Activated naive CD4-positive, alpha-beta T cell treated with anti-CD3 and anti-CD28 coated beads, Interleukin-2, amount 50 U/mL, for 24 hours (primary cell): ENCODE data around the gene PRELID1.
"Not testable (repeated sequence)": the region's sequence is repeated elsewhere in the genome, so short reads cannot be mapped to it uniquely, and the experiment has no call there.

Experiments used
- H3K27ac Mint-ChIP-seq: one replicate; pipeline ENCODE4 v1.8.0; 2021; ENCODE audit warnings: mild to moderate bottlenecking, mixed read lengths
- H3K27me3 Mint-ChIP-seq: one replicate; pipeline ENCODE4 v1.8.0; 2021; ENCODE audit warnings: mixed read lengths
- H3K36me3 Mint-ChIP-seq: one replicate; pipeline ENCODE4 v1.8.0; 2021; ENCODE audit warnings: mixed read lengths
- H3K4me1 Mint-ChIP-seq: one replicate; pipeline ENCODE4 v1.8.0; 2021; ENCODE audit warnings: mixed read lengths
- H3K4me3 Mint-ChIP-seq: one replicate; pipeline ENCODE4 v1.8.0; 2021; ENCODE audit warnings: mild to moderate bottlenecking, mixed read lengths
- H3K9me3 Mint-ChIP-seq: one replicate; pipeline ENCODE4 v1.8.0; 2021; ENCODE audit warnings: mixed read lengths

PRELID1 gene

DNA sequence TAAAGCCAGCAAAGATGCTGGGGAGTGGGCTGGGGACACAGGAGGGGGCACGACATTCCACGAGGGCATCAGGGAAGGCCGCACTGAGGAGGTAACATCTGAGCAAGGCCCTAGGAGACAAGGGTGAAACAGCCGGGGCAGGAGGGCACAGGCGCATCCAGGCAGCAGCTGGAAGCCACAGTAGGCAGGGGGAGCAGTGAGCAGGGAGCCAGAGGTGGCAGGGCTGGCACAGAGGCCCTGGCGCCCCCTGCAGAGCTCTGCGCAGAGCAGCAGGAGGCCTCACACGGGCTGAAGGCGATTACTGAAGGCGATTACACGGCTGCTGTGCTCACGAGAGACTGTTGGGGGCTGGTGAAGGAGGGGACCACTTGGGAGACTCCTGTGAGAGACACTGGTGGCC lies 32.5 kb downstream of the PRELID1 start:
- peaks cover 15% of the 10 kb centered on the region for H3K4me1 Mint-ChIP-seq
- H3K36me3 Mint-ChIP-seq = peaks cover 20% of the 10 kb centered on the region
- no peak overlapping the region for H3K27ac Mint-ChIP-seq
- H3K4me3 Mint-ChIP-seq = no peak overlapping the region
- no peaks in the 10 kb centered on the region for H3K9me3 Mint-ChIP-seq
- H3K27me3 Mint-ChIP-seq = no peaks in the 10 kb centered on the region

GRCh38 chr5:177336603-177337494 lies 33.2 kb downstream of the PRELID1 start:
- Mint-ChIP-seq H3K4me3 (no peak overlapping the region), H3K4me1 (peaks cover 23% of the 10 kb centered on the region), H3K27ac (no peak overlapping the region), H3K9me3 (no peaks in the 10 kb centered on the region), H3K36me3 (peaks cover 23% of the 10 kb centered on the region), H3K27me3 (no peaks in the 10 kb centered on the region)

GRCh38 chr5:177338251-177339106 lies 34.9 kb downstream of the PRELID1 start:
- H3K4me3 Mint-ChIP-seq = no peak overlapping the region
- H3K27ac Mint-ChIP-seq = no peak overlapping the region
- no peaks in the 10 kb centered on the region for H3K27me3 Mint-ChIP-seq
- peaks cover 24% of the 10 kb centered on the region for H3K36me3 Mint-ChIP-seq
- H3K9me3 Mint-ChIP-seq = no peaks in the 10 kb centered on the region
- H3K4me1 Mint-ChIP-seq = peaks cover 25% of the 10 kb centered on the region

- H3K9me3 Mint-ChIP-seq = no peaks in the 10 kb centered on the region
- H3K4me3 Mint-ChIP-seq = no peak overlapping the region
- peaks cover 22% of the 10 kb centered on the region for H3K36me3 Mint-ChIP-seq
- no peaks in the 10 kb centered on the region for H3K27me3 Mint-ChIP-seq
- H3K27ac Mint-ChIP-seq = no peak overlapping the region
- H3K4me1 Mint-ChIP-seq = peaks cover 28% of the 10 kb centered on the region
These were observed 35.6 kb downstream of the PRELID1 start for GRCh38 chr5:177339107-177339638.

- not testable (repeated sequence) for H3K27me3 Mint-ChIP-seq, H3K9me3 Mint-ChIP-seq, H3K27ac Mint-ChIP-seq, H3K4me3 Mint-ChIP-seq
- H3K4me1 Mint-ChIP-seq = peaks cover 48% of the 10 kb centered on the region
- H3K36me3 Mint-ChIP-seq = peaks cover 13% of the 10 kb centered on the region
These were observed 39.4 kb downstream of the PRELID1 start for GRCh38 chr5:177343000-177343399.

- H3K36me3 Mint-ChIP-seq = peaks cover 13% of the 10 kb centered on the region
- no peak overlapping the region for H3K27ac Mint-ChIP-seq
- no peaks in the 10 kb centered on the region for H3K27me3 Mint-ChIP-seq
- H3K9me3 Mint-ChIP-seq = no peaks in the 10 kb centered on the region
- H3K4me1 Mint-ChIP-seq = peaks cover 47% of the 10 kb centered on the region
- no peak overlapping the region for H3K4me3 Mint-ChIP-seq
These were observed 40.2 kb downstream of the PRELID1 start for GRCh38 chr5:177343777-177344176.

DNA sequence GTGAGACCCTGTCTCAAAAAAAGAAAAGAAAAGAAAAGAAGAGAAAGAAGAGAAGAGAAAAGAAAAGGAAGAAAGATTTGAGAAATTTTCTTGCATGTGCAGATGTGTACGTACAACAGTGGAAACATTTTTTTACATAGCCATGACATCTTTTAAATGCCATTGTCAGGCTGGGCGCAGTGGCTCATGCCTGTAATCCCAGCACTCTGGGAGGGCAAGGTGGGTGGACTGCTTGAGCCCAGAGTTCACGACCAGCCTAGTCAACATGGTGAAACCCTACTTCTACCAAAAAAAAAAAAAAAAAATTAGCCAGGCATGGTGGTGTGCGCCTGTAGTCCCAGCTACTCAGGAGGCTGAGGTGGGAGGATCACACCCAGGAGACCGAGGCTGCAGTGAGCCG lies 41.3 kb downstream of the PRELID1 start:
- no peak overlapping the region for H3K27ac Mint-ChIP-seq
- H3K36me3 Mint-ChIP-seq = peaks cover 10% of the 10 kb centered on the region
- no peaks in the 10 kb centered on the region for H3K27me3 Mint-ChIP-seq
- no peaks in the 10 kb centered on the region for H3K9me3 Mint-ChIP-seq
- no peak overlapping the region for H3K4me3 Mint-ChIP-seq
- peaks cover 46% of the 10 kb centered on the region for H3K4me1 Mint-ChIP-seq

GRCh38 chr5:177346820-177347219 lies 43.2 kb downstream of the PRELID1 start:
- Mint-ChIP-seq H3K4me3 (peak overlapping the region; percentile 23), H3K9me3 (no peaks in the 10 kb centered on the region), H3K27ac (no peak overlapping the region), H3K36me3 (peaks cover 6% of the 10 kb centered on the region), H3K27me3 (no peaks in the 10 kb centered on the region), H3K4me1 (peaks cover 48% of the 10 kb centered on the region)

- H3K4me3 Mint-ChIP-seq = peak overlapping the region; percentile 39
- no peaks in the 10 kb centered on the region for H3K27me3 Mint-ChIP-seq
- H3K27ac Mint-ChIP-seq = peak overlapping the region; percentile 17
- peaks cover 6% of the 10 kb centered on the region for H3K36me3 Mint-ChIP-seq
- H3K9me3 Mint-ChIP-seq = no peaks in the 10 kb centered on the region
- peaks cover 50% of the 10 kb centered on the region for H3K4me1 Mint-ChIP-seq
These were observed 44.1 kb downstream of the PRELID1 start for GRCh38 chr5:177347699-177348098.

DNA sequence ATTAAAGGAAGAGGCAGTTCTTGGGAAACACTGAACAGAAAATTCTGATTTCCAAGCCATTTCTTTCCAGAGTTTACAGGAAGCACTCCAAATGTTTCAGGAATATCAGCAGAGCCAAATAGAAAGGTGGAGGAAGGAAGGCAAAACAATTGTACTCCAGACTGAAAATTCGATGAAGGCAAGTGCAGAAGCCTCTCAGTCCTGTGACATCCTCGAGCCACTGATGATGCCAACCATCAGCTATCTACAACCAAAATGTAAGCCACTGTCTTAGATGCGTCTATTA lies 45.7 kb downstream of the PRELID1 start:
- Mint-ChIP-seq H3K36me3 (peaks cover 3% of the 10 kb centered on the region), H3K27me3 (no peaks in the 10 kb centered on the region), H3K27ac (peak overlapping the region; percentile 78), H3K4me3 (peak overlapping the region; percentile 99), H3K4me1 (peaks cover 48% of the 10 kb centered on the region), H3K9me3 (no peaks in the 10 kb centered on the region)

- H3K4me3 Mint-ChIP-seq = peak overlapping the region; percentile 99
- H3K9me3 Mint-ChIP-seq = no peaks in the 10 kb centered on the region
- H3K36me3 Mint-ChIP-seq = peaks cover 3% of the 10 kb centered on the region
- no peaks in the 10 kb centered on the region for H3K27me3 Mint-ChIP-seq
- H3K27ac Mint-ChIP-seq = peak overlapping the region; percentile 78
- peaks cover 52% of the 10 kb centered on the region for H3K4me1 Mint-ChIP-seq
These were observed 46.2 kb downstream of the PRELID1 start for GRCh38 chr5:177349762-177350161.

GRCh38 chr5:177350776-177351391 lies 47.3 kb downstream of the PRELID1 start:
- H3K4me1 Mint-ChIP-seq = peaks cover 63% of the 10 kb centered on the region
- peaks cover 3% of the 10 kb centered on the region for H3K36me3 Mint-ChIP-seq
- no peaks in the 10 kb centered on the region for H3K27me3 Mint-ChIP-seq
- H3K27ac Mint-ChIP-seq = peak overlapping the region; percentile 100
- no peaks in the 10 kb centered on the region for H3K9me3 Mint-ChIP-seq
- peak overlapping the region; percentile 99 for H3K4me3 Mint-ChIP-seq

DNA sequence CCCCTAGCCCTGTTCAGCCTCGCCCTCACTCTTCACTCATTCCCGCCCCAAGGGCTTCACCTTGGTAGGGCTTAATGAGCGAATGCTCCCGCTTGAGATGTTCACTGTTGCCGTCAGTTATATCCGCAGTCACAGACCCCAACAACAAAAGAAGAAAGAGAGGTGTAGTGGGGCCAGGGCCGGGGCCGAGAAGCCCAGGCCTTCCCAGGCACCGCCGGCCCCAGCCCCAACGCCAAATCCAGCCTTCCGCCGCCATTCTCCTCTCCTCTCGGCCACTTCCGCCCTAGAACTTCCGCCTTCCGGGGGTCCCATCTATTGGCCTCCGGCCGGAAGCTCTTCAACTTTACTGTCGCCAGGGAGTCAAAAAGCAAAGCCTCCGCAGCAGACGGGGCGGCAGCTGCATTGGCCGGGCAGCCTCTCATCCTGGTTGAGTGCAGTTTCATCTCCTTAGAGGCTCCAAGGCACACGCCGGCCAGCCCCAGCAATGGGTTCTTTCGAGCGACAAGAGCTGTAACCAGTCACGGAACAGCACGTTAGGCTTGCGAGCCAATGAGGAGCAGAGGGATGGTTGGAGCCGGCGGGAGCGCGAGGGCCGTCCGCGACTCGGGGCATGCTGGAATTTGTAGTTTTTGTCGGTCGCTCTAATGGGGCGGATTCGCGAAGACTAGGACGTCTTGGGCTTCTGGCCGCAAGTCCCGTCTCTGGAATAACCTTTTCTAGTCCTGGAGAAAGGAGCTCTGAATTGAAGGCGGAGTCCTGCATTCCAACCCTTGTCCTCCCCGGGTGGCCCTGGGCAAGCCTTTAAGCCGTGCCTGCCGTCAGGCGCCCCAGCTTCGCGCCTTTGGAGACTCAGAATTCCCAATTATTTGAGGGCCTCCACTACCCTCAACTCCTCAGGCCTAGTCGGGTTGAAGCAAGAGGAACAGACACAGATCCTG lies 48.1 kb downstream of the PRELID1 start, which contains the start of gene LMAN2:
Gene LMAN2 (minus strand): TSS at position 277 of the 938 bp plus-strand sequence. CDS start 21 bp downstream, at position 256.
- Mint-ChIP-seq H3K4me1 (peaks cover 63% of the 10 kb centered on the region), H3K36me3 (peaks cover 3% of the 10 kb centered on the region)

GRCh38 chr5:177353093-177353492 lies 49.5 kb downstream of the PRELID1 start:
- no peak overlapping the region for H3K27ac Mint-ChIP-seq
- H3K27me3 Mint-ChIP-seq = no peaks in the 10 kb centered on the region
- H3K4me3 Mint-ChIP-seq = peak overlapping the region; percentile 23
- peaks cover 3% of the 10 kb centered on the region for H3K36me3 Mint-ChIP-seq
- no peaks in the 10 kb centered on the region for H3K9me3 Mint-ChIP-seq
- peaks cover 63% of the 10 kb centered on the region for H3K4me1 Mint-ChIP-seq

More for the DNA sequence above, 48.1 kb downstream of the PRELID1 start, which contains the start of gene LMAN2:
- Mint-ChIP-seq H3K27ac (peak within 1 kb of the TSS; percentile 100), H3K9me3 (no peaks in the 10 kb centered on the region), H3K4me3 (peak within 1 kb of the TSS; percentile 99), H3K27me3 (no peaks in the 10 kb centered on the region)
